Cerebellar cortex (tissue), 1 donor: Measurements from ENCODE around the gene CDON.
"Not testable (repeated sequence)": the region's sequence is repeated elsewhere in the genome, so short reads cannot be mapped to it uniquely, and the experiment has no call there.

ENCODE experiments used
- DNase-seq: peaks from one replicate; pipeline ENCODE4 v3.0.0-alpha.2; 2015; ENCODE audit warnings: low spot score

The CDON gene

DNA sequence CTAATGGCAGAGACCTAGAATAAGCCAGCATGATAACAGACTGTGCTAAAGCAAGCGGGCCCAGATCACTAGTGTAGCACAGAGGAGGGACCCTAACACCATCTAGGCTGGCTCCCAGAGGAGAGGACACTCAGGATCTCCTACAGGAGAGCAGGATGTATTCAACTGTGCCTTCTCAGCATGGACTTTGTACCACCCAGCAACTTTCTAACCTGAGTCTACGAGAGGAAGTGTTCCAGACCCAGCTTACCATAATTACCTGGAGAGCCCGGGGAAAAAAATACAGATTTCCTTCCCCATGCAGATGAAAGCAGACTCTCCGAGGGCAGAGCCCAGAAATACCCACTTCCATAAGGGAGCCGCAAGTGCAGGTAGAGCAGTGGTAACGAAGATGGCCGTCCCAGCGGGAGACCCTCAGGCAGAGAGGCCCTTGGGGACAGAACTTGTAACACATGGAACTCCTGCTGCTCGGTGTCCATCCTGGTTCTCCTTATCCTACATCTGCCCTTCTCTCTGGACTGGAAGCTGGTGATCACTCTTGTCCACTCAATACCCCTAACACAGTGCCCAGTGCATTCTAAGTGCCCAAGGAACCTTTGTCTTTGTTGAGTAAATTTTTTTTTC, 138.2 kb downstream of the CDON start:
- no peak for DNase-seq

DNA sequence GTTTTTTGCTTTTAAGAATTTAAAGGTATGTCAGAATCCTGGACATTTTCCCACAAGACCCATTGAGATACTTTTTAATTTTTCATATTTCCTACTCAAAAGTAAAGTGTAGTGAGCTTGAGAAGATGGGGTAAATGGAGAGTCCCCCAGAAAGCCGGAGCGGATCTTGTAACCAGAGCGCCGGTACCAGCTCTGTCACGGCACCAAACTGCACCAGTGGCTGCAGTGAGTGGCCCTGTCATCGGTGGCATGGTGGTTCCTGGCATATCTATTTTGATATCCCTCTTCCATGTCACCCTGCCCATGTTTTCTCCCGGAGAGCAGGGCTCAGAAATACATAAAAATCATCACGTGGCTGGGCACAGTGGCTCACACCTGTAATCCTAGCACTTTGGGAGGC, 139.0 kb downstream of the CDON start:
- DNase-seq, result no peak

DNA sequence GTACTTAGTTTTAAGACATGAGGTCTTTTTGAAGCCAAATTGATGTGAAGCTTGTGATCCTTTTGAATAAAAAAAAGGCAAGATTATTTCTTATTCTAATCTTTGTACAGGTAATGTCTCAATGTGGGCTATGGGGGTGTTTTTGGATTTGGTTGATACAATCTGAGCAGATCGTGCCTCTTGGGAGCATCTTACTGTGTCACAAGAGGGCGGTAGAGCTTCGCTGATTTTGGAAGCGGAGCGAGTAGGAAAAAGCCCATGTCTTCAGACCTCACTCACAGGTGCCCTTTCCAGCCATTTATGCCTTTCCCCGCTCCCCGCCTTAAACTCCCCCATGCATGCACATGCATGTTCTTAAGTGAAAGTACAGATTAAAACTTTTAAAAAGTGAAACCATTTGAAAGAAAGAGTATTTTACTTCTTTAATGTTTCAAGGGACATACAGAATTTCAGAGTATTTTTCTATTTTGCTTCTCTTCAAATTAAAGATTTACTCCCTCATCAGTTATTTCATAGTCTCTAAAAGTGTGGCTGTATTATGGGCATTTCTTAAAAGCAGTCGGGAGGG, 139.6 kb downstream of the CDON start:
- DNase-seq, result peak; percentile 92

DNA sequence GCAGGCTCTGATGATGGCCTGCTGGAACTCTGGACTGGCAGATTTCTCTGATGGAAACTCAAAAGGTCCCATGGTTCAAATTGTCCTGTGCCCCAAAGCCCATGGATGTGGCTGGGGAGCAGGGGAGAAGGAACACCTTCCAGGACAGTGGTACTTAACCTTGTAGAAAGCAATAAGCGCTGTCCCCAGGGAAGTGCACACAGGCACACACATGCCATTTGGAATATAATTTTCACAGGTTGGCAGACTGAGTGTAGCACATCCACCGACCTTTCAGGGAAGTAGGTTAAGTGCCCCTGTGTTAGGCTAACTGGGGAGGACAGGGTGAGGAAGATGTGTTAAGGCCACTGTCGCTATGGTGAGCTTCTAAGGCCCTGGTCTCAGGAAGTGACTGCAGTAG, 140.5 kb downstream of the CDON start:
- no peak for DNase-seq

DNA sequence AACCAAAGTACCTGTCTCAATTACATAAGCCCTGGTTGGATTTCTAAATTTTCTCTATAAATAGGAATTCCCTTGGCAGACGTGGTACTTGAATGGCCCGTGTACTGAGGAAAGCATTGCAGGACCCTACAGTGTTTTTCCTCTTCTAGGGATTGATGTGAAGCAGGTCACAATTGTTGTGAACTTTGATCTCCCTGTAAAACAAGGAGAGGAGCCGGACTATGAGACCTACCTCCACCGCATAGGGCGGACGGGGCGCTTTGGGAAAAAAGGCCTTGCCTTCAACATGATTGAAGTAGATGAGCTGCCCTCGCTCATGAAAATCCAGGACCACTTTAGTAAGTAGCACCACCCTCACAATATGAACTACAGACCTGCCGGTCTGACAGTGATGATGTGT, 141.6 kb downstream of the CDON start:
- DNase-seq, result no peak

DNA sequence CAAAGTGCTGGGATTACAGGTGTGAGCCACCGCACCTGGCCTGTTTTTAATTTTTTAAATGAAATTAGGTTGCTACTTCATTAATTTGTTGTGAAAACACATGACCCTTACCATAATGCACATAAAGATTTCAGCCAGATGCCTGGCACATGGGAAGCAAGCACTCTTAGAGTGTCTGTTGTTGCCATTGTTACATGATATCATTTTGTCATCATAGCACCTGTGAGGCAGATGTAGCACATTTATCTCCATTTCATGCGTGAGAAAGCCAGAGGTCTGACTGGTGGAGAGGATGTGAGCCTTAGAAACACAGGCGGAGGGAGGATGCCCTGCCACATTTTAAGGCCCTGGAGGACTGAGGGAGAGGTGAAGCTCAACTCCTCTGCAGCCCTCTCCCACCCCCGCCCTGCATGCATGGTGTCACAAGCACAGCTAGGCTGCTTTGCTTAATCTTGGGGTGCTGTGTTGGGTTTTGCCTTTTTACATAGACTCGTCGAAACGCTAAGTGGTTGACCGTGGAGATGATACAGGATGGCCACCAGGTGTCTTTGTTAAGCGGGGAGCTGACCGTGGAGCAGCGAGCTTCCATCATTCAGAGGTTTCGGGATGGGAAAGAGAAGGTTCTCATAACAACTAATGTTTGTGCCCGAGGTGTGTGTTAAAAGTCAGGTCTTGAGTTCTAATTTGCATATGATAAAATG, 144.4 kb downstream of the CDON start:
- DNase-seq, result no peak

DNA sequence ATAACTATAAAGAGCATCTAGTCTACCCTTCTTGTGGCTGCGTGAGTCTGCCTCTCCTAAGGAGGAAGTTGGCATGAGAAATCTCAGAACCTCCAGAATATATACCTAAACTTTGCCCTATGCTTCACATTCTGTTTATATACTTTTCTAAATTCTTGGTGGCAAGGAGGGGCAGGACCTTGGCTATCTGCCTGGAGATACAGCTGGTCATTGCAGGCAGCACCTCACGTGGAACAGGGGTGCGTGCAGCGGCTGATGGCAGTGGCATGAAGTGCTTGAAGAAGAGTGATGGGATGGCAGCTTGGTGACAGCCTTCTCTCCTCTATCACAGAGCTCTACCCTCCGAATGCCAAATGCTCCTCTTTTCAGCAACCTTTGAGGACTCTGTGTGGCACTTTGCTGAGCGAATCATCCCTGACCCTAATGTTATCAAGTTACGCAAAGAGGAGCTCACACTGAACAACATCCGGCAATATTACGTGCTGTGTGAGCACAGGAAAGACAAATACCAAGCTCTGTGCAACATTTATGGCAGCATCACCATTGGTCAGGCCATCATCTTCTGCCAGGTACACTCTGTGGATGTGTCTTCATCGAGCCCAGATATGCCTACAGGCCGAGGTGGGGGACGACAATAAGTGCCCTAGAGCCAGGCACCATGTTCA, 145.9 kb downstream of the CDON start:
- DNase-seq, result no peak

DNA sequence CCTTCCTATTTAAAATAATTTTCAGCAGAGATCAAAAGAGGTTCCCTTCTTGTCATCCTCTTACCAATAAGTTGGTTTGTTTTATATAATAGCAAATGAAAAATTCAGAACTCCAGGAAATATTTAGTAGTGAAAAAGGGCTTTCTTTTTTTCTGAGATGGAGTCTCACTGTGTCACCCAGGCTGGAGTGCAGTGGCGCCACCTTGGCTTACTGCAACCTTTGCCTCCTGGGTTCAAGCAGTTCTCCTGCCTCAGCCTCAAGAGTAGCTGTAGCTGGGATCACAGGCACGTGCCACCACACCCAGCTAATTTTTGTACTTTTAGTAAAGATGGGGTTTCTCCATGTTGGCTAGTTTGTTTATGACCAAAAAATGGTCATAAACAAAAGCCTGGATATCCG, 148.1 kb downstream of the CDON start:
- not testable (repeated sequence) for DNase-seq

DNA sequence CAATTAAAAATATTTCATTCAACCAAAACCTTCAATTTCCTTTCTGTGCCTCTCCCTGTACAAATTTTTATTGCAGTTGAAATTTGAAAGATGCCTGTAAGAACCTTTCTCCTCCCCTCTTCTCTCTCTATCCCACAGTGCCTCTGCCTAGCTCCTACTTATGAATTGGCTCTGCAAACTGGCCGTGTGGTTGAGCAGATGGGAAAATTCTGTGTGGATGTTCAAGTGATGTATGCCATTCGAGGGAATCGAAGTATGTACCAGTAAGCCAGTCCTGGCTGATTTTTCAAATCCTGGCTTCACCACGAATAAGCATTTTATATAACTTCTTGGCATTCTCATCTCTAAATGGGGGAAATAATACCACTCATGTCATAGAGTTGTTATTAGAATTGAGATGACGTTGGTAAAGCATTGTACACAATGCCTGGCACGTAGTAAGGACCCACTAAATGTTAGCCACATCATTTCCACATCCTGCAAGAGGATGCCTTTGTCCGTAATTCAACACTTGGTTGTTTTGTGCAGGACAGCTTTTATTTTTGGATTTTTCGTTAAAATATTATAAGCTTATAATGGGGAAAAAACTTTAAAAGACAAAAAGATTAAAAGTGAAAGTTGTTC, 152.3 kb downstream of the CDON start:
- DNase-seq, result peak; percentile 5
